HFF-Myc (cell line): ENCODE results near the gene CNIH1.
"Not testable (repeated sequence)": the region's sequence is repeated elsewhere in the genome, so short reads cannot be mapped to it uniquely, and the experiment has no call there.

ENCODE experiments used
- DNase-seq: peaks from one replicate; pipeline ENCODE4 v3.0.0-alpha.2; 2011; ENCODE audit warnings: low read depth; ENCODE audit errors: extremely low read depth
- H3K4me3 ChIP-seq: replicated peaks from 2 replicates; pipeline ENCODE4 v1.5.1; 2011; ENCODE audit warnings: low read depth, mild to moderate bottlenecking, control low read depth, low read length
- CTCF ChIP-seq: IDR thresholded peaks from 2 replicates; pipeline ENCODE4 v1.5.1; 2012; ENCODE audit warnings: mild to moderate bottlenecking, low read depth, low read length, control low read depth; ENCODE audit errors: missing control alignments

CNIH1 gene

DNA sequence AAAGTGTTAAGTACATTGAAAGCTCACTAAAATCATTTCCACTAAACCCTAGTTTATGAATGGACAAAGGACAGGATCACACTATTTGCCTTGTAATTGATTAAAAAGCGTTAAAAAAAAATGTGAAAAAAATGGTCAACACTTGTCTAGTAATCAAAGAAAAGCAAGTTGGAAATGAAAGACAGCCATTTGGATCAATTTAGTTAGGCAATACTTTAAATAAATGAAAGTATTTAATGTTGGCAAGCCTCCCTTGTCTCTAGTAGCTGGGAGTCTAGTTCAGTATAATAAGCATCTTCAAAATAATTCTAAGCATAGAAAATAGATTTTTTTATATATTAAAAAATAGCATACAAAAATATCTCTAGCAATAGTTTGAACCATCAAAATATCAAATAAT, 14.2 kb upstream of the CNIH1 start:
- no peak for DNase-seq
- TF ChIP-seq CTCF, result no peak

GRCh38 chr14:54453990-54454389, 12.8 kb upstream of the CNIH1 start:
- DNase-seq, result not testable (repeated sequence)

More for the DNA sequence above, 14.2 kb upstream of the CNIH1 start:
- no peak overlapping the region for H3K4me3 ChIP-seq

GRCh38 chr14:54453252-54453651, 12.1 kb upstream of the CNIH1 start:
- H3K4me3 ChIP-seq, result no peak overlapping the region
- no peak for TF ChIP-seq CTCF

More at GRCh38 chr14:54453990-54454389, 12.8 kb upstream of the CNIH1 start:
- not testable (repeated sequence) for H3K4me3 ChIP-seq

GRCh38 chr14:54451961-54452360, 10.8 kb upstream of the CNIH1 start:
- no peak overlapping the region for H3K4me3 ChIP-seq
- no peak for DNase-seq
- TF ChIP-seq CTCF, result no peak

More at GRCh38 chr14:54453252-54453651, 12.1 kb upstream of the CNIH1 start:
- DNase-seq, result no peak

GRCh38 chr14:54451121-54451601, 10.0 kb upstream of the CNIH1 start:
- no peak for TF ChIP-seq CTCF
- no peak overlapping the region for H3K4me3 ChIP-seq
- no peak for DNase-seq

- no peak overlapping the region for H3K4me3 ChIP-seq
Observed at GRCh38 chr14:54450535-54450934, 9.4 kb upstream of the CNIH1 start.

DNA sequence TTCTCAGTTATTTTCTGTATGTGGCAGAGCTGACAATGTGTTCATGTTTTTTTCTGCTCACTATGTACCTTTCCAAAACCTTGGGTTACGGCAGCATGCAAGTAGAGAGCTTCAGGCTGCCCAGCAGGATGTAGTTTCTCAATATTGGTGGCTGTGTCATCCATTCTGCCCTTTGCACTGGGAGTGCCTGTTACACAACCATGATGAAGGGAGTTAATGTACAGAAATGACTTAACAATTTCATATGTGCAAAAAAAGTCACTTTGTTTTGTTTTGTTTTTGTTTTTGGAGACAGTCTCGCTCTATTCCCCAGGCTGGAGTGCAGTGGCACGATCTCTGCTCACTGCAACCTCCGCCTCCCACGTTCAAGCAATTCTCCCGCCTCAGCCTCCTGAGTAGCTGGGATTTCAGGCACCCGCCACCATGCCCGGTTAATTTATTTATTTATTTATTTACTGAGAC, 6.1 kb upstream of the CNIH1 start:
- no peak overlapping the region for H3K4me3 ChIP-seq
- TF ChIP-seq CTCF, result no peak
- DNase-seq, result no peak

More at GRCh38 chr14:54450535-54450934, 9.4 kb upstream of the CNIH1 start:
- TF ChIP-seq CTCF, result no peak
- peak; percentile 86 for DNase-seq
